Thyroid gland (tissue), 4 donors: Measurements from ENCODE around the gene COTL1. TPM values are rescaled to one million over a fixed set of nuclear protein-coding genes. Genes with fewer than 3 reads are reported as not detected.
A peak's percentile ranks its signal among the peaks of the same experiment; 100 is the strongest.
"Not testable (repeated sequence)": the region's sequence is repeated elsewhere in the genome, so short reads cannot be mapped to it uniquely, and the experiment has no call there.

Experiments used
- DNase-seq, 2 donors: peaks; one replicate each; pipeline ENCODE4 v3.0.0-alpha.2; 2019
- H3K27ac ChIP-seq, 3 donors: fragments of 200-600 bp; sonication (generic); 1 replicate in 2 of 3; 2 replicates in 1 of 3; pipeline ENCODE4 v1.5.1; 2016 to 2019; ENCODE audit warnings: mild to moderate bottlenecking in 1 of 3, moderate library complexity in 1 of 3
- H3K27me3 ChIP-seq: fragments of 200-600 bp; sonication (generic); one replicate; pipeline ENCODE4 v1.5.1; 2019
- H3K36me3 ChIP-seq, 2 donors: fragments of 200-600 bp; sonication (generic); one replicate each; pipeline ENCODE4 v1.5.1; 2016 to 2019
- H3K4me1 ChIP-seq, 2 donors: fragments of 200-600 bp; sonication (generic); one replicate each; pipeline ENCODE4 v1.5.1; 2017 to 2019
- H3K4me3 ChIP-seq, 3 donors: fragments of 200-600 bp; sonication (generic); replicated peaks in 1 of 3; 1 replicate in 2 of 3; 2 replicates in 1 of 3; pipeline ENCODE4 v1.5.1; 2016; ENCODE audit warnings: mild to moderate bottlenecking in 1 of 3
- H3K9me3 ChIP-seq: fragments of 200-600 bp; sonication (generic); one replicate; pipeline ENCODE4 v1.5.1; 2017
- CTCF ChIP-seq, 6 experiments: fragments of 200-600 bp in 3 of 6; fragments of 450-650 bp in 3 of 6; sonication (generic) in 3 of 6; IDR thresholded peaks; one replicate each; pipeline ENCODE4 v1.5.1; 2016 to 2019; ENCODE audit warnings: antibody characterized with exemption in 6 of 6, mild to moderate bottlenecking in 2 of 6, inconsistent platforms in 1 of 6, moderate library complexity in 1 of 6
- POLR2A ChIP-seq, 2 donors: fragments of 450-650 bp; IDR thresholded peaks; one replicate each; pipeline ENCODE4 v1.6.1; 2017; ENCODE audit warnings: antibody characterized with exemption in 2 of 2, mild to moderate bottlenecking in 2 of 2, moderate library complexity in 1 of 2
- WGBS, 2 donors: methylation state at CpG; one replicate each; pipeline ENCODE4 v1.1.5; 2017; 5-methylcytosine and 5-hydroxymethylcytosine counted together
- intact Hi-C: fragments of 100-400 bp; cut with DNase I; formaldehyde crosslinking; loops from one replicate; pipeline ENCODE4 v1.15.1; 2023
- total RNA-seq, 4 donors: library from RNA; depleted of rRNA; stranded (reverse); fragments of >200 nt; gene quantifications; one replicate each; pipeline ENCODE4 v1.2.3, GENCODE V29; 2016

COTL1 gene
- total RNA-seq, 4 donors from 2014 or later: 26.0 to 39.7 (median 31.4) TPM

- Histone ChIP-seq H3K4me1 (peaks cover 14 to 16% of the 10 kb centered on the region in 2 donors), H3K27ac (no peak overlapping the region), H3K27me3 (no peaks in the 10 kb centered on the region), H3K36me3 (no peaks in the 10 kb centered on the region), H3K9me3 (no peaks in the 10 kb centered on the region), H3K4me3 (no peak overlapping the region)
- intact Hi-C loops: no loop called here
- DNase-seq: peak in 1 of 2 donors; percentile 39
- TF ChIP-seq CTCF (IDR thresholded peaks at IDR 0.05) (no peak), POLR2A (IDR thresholded peaks at IDR 0.05) (no peak)
- 89 to 93% methylated on average over 12 to 16 of the region's 16 CpGs for WGBS, 2 donors
Measured at GRCh38 chr16:84630446-84631152, 12.7 kb upstream of the COTL1 start.

DNA sequence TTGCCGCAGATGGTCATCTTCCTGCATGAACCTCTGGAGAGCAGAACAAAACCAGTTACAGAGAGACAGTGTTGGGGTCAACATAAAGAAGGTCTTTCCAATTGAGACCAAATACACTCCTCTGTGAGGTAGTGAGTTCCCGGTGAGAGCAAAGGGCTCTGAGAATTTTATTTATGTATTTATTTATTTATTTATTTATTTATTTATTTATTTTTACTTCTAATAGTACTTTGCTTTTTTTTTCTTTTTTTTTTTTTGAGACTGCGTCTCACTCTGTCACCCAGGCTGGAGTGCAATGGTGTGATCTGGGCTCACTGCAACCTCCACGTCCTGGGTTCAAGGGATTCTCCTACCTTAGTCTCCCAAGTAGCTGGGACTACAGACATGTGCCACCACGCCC lies 12.1 kb upstream of the COTL1 start:
- Histone ChIP-seq H3K27ac (no peak overlapping the region), H3K4me1 (peaks cover 14 to 16% of the 10 kb centered on the region in 2 donors), H3K27me3 (no peaks in the 10 kb centered on the region), H3K36me3 (no peaks in the 10 kb centered on the region), H3K4me3 (no peak overlapping the region), H3K9me3 (no peaks in the 10 kb centered on the region)
- 81 to 82% methylated on average over 5 of the region's 5 CpGs for WGBS, 2 donors
- intact Hi-C loops: no loop called here
- TF ChIP-seq CTCF (IDR thresholded peaks at IDR 0.05) (no peak), POLR2A (IDR thresholded peaks at IDR 0.05) (no peak)
- DNase-seq: no peak

DNA sequence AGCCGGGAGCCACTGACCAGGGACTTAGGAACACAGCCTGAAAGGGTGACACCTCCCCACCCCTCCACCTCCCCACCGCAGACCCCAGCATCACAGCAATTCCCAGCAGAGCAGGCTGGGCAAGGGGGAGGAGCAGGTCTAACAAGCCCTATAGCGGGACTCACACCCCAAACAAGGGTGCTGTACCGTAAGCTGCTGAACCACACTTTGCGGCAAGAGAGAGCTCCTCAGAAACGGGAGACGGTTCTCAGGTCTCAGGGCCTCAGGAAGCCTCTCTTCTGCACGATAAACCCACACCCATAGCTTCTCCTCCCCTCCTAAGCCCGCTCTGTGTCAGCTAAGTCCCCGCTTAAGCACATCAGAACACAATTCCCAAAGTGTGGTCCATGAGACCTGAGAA lies 11.7 kb upstream of the COTL1 start:
- no peak for DNase-seq
- H3K9me3 ChIP-seq: no peaks in the 10 kb centered on the region
- intact Hi-C loops: no loop called here
- no peak overlapping the region for H3K27ac ChIP-seq
- TF ChIP-seq CTCF (IDR thresholded peaks at IDR 0.05) (no peak), POLR2A (IDR thresholded peaks at IDR 0.05) (no peak)
- H3K4me3 ChIP-seq: no peak overlapping the region
- H3K27me3 ChIP-seq: no peaks in the 10 kb centered on the region
- H3K4me1 ChIP-seq: peaks cover 14 to 16% of the 10 kb centered on the region in 2 donors
- no peaks in the 10 kb centered on the region for H3K36me3 ChIP-seq
- 68 to 86% methylated on average over 6 to 10 of the region's 10 CpGs for WGBS, 2 donors

GRCh38 chr16:84628226-84628731 lies 10.4 kb upstream of the COTL1 start:
- DNase-seq: no peak
- H3K4me1 ChIP-seq: peaks cover 6 to 7% of the 10 kb centered on the region in 2 donors
- no peak overlapping the region for H3K27ac ChIP-seq
- no peak for TF ChIP-seq CTCF (IDR thresholded peaks at IDR 0.05)
- no peak for TF ChIP-seq POLR2A (IDR thresholded peaks at IDR 0.05)
- WGBS, 2 donors: 74 to 76% methylated on average over 7 of the region's 7 CpGs
- no peaks in the 10 kb centered on the region for H3K27me3 ChIP-seq
- no peaks in the 10 kb centered on the region for H3K9me3 ChIP-seq
- H3K36me3 ChIP-seq: no peaks in the 10 kb centered on the region
- intact Hi-C loops: no loop called here
- no peak overlapping the region for H3K4me3 ChIP-seq

DNA sequence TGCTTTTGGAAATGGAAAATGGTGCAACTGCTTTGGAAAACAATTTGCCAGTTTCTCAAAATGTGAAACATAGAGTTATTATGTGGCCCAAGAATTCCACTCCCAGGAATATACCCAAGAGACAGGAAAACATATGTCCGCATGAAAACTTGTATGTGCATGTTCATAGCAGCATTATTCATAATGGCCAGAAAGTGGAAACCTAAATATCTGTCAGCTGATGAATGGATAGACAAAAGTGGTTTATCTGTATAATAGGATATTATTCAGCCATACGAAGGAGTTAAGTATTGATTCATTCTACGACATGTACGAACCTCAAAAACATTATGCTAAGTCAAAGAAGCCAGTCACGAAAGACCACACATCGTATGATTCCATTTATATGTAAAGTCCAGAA lies 7.7 kb upstream of the COTL1 start:
- no peak for TF ChIP-seq CTCF (IDR thresholded peaks at IDR 0.05)
- TF ChIP-seq POLR2A (IDR thresholded peaks at IDR 0.05): no peak
- Histone ChIP-seq H3K4me1 (peaks cover 10 to 11% of the 10 kb centered on the region in 2 donors), H3K36me3 (no peaks in the 10 kb centered on the region), H3K4me3 (no peak overlapping the region), H3K27ac (no peak overlapping the region), H3K9me3 (no peaks in the 10 kb centered on the region), H3K27me3 (no peaks in the 10 kb centered on the region)
- DNase-seq: no peak
- intact Hi-C loops: no loop called here
- WGBS, 2 donors: 93 to 94% methylated on average over 6 of the region's 6 CpGs

- H3K9me3 ChIP-seq, H3K27me3 ChIP-seq, H3K4me3 ChIP-seq, H3K36me3 ChIP-seq: not testable (repeated sequence)
- peak; percentile 89 for DNase-seq
- WGBS, 2 donors: 27 to 47% methylated on average over 10 of the region's 10 CpGs
- intact Hi-C loops: loop anchor here (2.0 to 5.0 kb wide), 2 partner anchors 108 to 116 kb away; no protein-coding TSS in a partner anchor
- H3K4me1 ChIP-seq: peaks cover 24 to 26% of the 10 kb centered on the region in 2 donors
- H3K27ac ChIP-seq: peak overlapping the region; percentile 36 to 45 (median 44)
Measured at GRCh38 chr16:84620913-84621312, 3.0 kb upstream of the COTL1 start.
